ENCODE results near the gene PBLD.

DNA sequence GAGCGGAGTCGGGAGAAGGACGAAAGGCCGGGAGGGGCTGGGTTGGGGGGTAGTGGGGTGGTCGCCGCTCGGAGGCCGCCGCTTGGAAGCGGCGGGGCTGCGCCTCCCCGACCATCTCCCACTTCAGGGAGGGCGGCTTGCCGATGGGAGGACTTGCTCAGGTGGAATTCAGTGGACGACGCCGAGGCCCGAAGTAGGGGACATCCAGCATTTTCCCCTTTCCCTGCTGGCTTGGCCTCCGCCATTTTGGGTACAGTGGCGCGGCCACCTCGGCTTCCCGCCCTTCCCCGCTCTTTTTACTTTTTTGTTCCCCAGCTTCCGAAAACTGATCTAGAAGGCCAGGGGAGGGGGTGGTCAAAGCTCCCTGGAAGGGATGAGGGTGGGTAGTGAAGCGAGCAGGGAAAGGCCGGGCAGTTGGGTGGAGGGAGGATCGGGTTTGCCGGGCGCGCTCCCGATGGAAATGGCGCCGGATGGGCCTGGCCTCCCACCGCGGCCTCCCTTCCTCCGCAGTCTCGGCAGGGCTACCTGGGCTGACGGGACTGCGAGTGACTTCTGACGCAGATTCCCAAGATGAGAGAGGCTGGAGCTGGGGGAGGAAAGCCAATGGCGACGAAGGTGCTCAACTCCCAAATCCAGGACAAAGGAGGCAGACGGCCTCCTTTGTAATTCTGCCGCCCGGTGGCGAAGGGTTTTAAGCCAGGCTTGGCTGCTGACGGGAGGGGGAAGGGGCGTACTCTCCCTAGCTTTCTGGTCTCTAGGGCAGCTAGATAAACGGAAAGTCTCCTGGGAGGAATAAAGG is at the start of gene PBLD:
- no peak for TF ChIP-seq EZH2phosphoT487 (IDR thresholded peaks at IDR 0.05; ENCODE audit: insufficient read depth, low read depth)
- no peak for TF ChIP-seq EZH2 (IDR thresholded peaks at IDR 0.05; ENCODE audit: insufficient read depth, poor library complexity, severe bottlenecking)
